ENCODE measurements around the gene ANOS1.

DNA sequence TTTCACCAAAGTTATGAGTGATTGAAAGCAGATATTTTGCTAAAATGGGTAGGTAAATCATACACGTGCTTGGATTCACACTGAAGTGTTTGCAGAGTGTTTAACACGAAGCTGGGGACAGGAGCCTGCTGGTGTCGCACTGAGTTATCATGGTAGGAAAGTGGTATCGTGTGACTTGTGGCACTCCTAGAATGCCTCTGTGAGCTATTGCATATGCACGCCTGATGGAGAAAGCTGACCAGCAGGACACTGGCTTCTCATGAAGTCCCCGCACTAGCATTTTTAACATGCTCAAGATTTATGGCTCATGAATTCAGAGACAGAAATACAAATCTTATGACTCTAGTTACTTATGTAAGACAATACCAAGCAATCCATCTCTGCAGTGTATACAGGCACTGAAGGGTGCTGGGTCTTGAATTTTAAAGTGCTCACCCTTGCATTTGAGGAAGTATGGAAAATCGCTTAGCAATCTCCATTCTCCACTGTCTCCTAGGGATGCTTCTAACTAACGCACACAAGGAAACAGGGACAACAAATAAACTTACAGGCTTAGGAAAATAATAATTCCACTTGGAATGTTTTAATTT, 247.5 kb downstream of the ANOS1 start:
- TF ChIP-seq CTCF (IDR thresholded peaks at IDR 0.05; ENCODE audit: extremely low read depth in 1 of 2, insufficient read depth in 1 of 2, low read depth in 1 of 2, low read length in 2 of 2) (no peak), POLR2A (IDR thresholded peaks at IDR 0.05; ENCODE audit: low read depth, low read length) (no peak), POLR2AphosphoS5 (IDR thresholded peaks at IDR 0.05; ENCODE audit: insufficient read depth, low read depth, low read length) (no peak), EZH2 (IDR thresholded peaks at IDR 0.05; ENCODE audit: borderline replicate concordance, low read depth, low read length, severe bottlenecking) (no peak)

Measured in endothelial cell of umbilical vein (primary cell).